HEK293 (cell line): ENCODE measurements around the gene IGF2R.

Source experiments
- ATF2 ChIP-seq: fragments of 450-650 bp; formaldehyde crosslinking; IDR thresholded peaks from 2 replicates; pipeline ENCODE4 v1.5.1; 2016; ENCODE audit warnings: missing biosample characterization, missing genetic modification characterization, low read depth
- TCF7L2 ChIP-seq: IDR thresholded peaks from 2 replicates; pipeline ENCODE4 v1.6.1; 2011; ENCODE audit warnings: low read depth, mild to moderate bottlenecking, inconsistent platforms, low read length, moderate library complexity, borderline replicate concordance
- YY1 ChIP-seq: fragments of 450-650 bp; formaldehyde crosslinking; IDR thresholded peaks from 2 replicates; pipeline ENCODE4 v1.5.1; 2018; ENCODE audit warnings: missing biosample characterization, missing genetic modification characterization
- ZNF174 ChIP-seq: fragments of 450-650 bp; formaldehyde crosslinking; IDR thresholded peaks from 2 replicates; pipeline ENCODE4 v1.5.0; 2017; ENCODE audit warnings: missing biosample characterization, mild to moderate bottlenecking, missing genetic modification characterization
- TF ChIP-seq, protein P1 (sequence below): fragments of 450-650 bp; formaldehyde crosslinking; IDR thresholded peaks from 2 replicates; pipeline ENCODE4 v1.5.1; 2016; ENCODE audit warnings: missing biosample characterization, missing genetic modification characterization
- TF ChIP-seq, protein P2 (sequence below): fragments of 450-650 bp; formaldehyde crosslinking; optimal IDR thresholded peaks from 2 replicates; pipeline ENCODE3; 2016; ENCODE audit warnings: missing biosample characterization, mild to moderate bottlenecking, missing genetic modification characterization

DNA sequence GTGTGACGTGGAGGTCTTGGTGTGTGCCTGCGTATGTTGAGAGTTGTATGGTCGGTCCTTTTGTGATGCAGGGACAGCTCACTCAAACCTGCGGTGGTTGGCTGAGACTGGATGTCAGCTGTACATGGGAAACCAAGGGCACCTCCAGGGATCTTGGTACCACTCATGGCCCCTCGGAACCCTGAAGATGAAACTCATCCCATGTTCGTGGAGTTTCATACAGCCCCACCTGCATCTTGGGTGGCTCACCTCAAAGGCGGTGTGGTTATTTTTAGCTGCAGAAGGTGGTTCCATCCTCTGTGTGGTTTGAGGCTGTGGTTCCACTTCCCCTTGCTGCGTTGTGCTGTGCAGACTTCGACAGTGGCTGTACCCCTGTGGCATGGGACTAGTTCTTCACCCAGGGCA lies 100.2 kb downstream of the IGF2R start:
- TF ChIP-seq, protein P1, sequence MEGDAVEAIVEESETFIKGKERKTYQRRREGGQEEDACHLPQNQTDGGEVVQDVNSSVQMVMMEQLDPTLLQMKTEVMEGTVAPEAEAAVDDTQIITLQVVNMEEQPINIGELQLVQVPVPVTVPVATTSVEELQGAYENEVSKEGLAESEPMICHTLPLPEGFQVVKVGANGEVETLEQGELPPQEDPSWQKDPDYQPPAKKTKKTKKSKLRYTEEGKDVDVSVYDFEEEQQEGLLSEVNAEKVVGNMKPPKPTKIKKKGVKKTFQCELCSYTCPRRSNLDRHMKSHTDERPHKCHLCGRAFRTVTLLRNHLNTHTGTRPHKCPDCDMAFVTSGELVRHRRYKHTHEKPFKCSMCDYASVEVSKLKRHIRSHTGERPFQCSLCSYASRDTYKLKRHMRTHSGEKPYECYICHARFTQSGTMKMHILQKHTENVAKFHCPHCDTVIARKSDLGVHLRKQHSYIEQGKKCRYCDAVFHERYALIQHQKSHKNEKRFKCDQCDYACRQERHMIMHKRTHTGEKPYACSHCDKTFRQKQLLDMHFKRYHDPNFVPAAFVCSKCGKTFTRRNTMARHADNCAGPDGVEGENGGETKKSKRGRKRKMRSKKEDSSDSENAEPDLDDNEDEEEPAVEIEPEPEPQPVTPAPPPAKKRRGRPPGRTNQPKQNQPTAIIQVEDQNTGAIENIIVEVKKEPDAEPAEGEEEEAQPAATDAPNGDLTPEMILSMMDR (tag by site-specific recombination), result no peak
- TF ChIP-seq ATF2 (tag by site-specific recombination), result no peak
- no peak for TF ChIP-seq TCF7L2
- no peak for TF ChIP-seq YY1 (tag by site-specific recombination)
- no peak for TF ChIP-seq ZNF174
- TF ChIP-seq, protein P2, sequence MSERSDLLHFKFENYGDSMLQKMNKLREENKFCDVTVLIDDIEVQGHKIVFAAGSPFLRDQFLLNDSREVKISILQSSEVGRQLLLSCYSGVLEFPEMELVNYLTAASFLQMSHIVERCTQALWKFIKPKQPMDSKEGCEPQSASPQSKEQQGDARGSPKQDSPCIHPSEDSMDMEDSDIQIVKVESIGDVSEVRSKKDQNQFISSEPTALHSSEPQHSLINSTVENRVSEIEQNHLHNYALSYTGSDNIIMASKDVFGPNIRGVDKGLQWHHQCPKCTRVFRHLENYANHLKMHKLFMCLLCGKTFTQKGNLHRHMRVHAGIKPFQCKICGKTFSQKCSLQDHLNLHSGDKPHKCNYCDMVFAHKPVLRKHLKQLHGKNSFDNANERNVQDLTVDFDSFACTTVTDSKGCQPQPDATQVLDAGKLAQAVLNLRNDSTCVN, result no peak
